Lower leg skin (tissue), 3 donors: ENCODE data around the gene KIAA0040.

ENCODE experiments used
- POLR2A ChIP-seq, 2 donors: fragments of 450-650 bp; IDR thresholded peaks; one replicate each; pipeline ENCODE4 v1.6.1; 2016 to 2017; ENCODE audit warnings: antibody characterized with exemption in 2 of 2, mild to moderate bottlenecking in 1 of 2, moderate library complexity in 1 of 2
- TF ChIP-seq, protein P1 (sequence below), 3 donors: fragments of 450-650 bp; IDR thresholded peaks; one replicate each; pipeline ENCODE4 v1.5.1; 2016; ENCODE audit warnings: antibody characterized with exemption in 3 of 3, mild to moderate bottlenecking in 3 of 3, moderate library complexity in 2 of 3

DNA sequence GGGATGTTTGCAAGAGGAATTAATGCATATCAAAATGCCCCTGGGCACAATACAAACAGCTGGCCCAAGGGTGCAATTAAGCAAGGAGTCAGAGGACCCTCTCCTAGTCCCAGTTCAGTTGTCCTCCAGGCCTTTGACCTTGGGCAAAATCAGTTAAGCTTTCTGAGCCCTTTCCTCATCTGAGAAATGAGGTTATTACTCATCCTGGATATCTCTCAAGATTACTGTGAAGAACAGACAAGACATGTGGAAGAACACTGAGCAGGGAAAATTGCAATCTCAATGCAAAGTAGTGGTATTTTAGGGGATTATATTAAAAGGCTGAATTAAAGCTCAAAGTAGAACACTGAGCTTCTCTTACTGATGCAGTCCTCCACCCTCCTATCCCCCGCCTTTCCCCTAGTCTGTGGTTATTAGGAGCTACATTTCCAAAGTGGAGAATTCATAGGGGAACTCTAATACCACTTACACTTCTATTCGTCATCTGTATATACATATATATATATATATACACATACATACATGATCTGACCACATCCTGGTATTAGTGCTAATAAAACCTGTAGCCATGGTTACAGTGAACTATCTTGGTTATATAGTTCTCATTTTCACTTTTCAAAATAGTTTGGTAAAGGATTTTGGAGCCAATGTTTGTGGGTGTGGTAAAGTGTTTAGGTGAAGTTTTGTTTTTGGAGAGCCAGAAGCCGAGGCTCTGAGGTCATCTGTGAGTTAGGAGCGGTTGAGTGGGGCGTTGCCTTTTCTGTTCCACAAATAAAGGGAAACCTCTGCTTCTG lies 18.1 kb downstream of the KIAA0040 start:
- TF ChIP-seq POLR2A (IDR thresholded peaks at IDR 0.05): no peak
- TF ChIP-seq, protein P1, sequence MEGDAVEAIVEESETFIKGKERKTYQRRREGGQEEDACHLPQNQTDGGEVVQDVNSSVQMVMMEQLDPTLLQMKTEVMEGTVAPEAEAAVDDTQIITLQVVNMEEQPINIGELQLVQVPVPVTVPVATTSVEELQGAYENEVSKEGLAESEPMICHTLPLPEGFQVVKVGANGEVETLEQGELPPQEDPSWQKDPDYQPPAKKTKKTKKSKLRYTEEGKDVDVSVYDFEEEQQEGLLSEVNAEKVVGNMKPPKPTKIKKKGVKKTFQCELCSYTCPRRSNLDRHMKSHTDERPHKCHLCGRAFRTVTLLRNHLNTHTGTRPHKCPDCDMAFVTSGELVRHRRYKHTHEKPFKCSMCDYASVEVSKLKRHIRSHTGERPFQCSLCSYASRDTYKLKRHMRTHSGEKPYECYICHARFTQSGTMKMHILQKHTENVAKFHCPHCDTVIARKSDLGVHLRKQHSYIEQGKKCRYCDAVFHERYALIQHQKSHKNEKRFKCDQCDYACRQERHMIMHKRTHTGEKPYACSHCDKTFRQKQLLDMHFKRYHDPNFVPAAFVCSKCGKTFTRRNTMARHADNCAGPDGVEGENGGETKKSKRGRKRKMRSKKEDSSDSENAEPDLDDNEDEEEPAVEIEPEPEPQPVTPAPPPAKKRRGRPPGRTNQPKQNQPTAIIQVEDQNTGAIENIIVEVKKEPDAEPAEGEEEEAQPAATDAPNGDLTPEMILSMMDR (IDR thresholded peaks at IDR 0.05): no peak
